ENCODE measurements around the gene LTBP1.
A peak's percentile ranks its signal among the peaks of the same experiment; 100 is the strongest.

Gene LTBP1

GRCh38 chr2:33029926-33030325 lies 83.2 kb downstream of the LTBP1 start:
- TF ChIP-seq RAD21 (IDR thresholded peaks at IDR 0.05; ENCODE audit: low read depth) (no peak), YY1 (IDR thresholded peaks at IDR 0.05; ENCODE audit: low read depth) (no peak), REST (IDR thresholded peaks at IDR 0.05; ENCODE audit: low read depth) (no peak), EP300 (IDR thresholded peaks at IDR 0.05; ENCODE audit: borderline replicate concordance) (no peak), TAF1 (IDR thresholded peaks at IDR 0.05; ENCODE audit: low read depth) (no peak), CREB1 (IDR thresholded peaks at IDR 0.05; ENCODE audit: low read depth) (no peak), ZBTB7A (IDR thresholded peaks at IDR 0.05; ENCODE audit: low read depth) (no peak), CEBPB (IDR thresholded peaks at IDR 0.05) (no peak), EGR1 (IDR thresholded peaks at IDR 0.05) (no peak), USF1 (IDR thresholded peaks at IDR 0.05) (no peak)

GRCh38 chr2:33030326-33030725 lies 83.6 kb downstream of the LTBP1 start:
- no peak for TF ChIP-seq YY1 (IDR thresholded peaks at IDR 0.05; ENCODE audit: low read depth)
- no peak for TF ChIP-seq RAD21 (IDR thresholded peaks at IDR 0.05; ENCODE audit: low read depth)
- TF ChIP-seq TCF12 (IDR thresholded peaks at IDR 0.05; ENCODE audit: low read depth), result no peak
- TF ChIP-seq, protein P1, sequence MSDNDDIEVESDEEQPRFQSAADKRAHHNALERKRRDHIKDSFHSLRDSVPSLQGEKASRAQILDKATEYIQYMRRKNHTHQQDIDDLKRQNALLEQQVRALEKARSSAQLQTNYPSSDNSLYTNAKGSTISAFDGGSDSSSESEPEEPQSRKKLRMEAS (IDR thresholded peaks at IDR 0.05), result no peak
- no peak for TF ChIP-seq NFIC (IDR thresholded peaks at IDR 0.05)
- TF ChIP-seq EGR1 (IDR thresholded peaks at IDR 0.05), result no peak
- no peak for TF ChIP-seq TEAD4 (IDR thresholded peaks at IDR 0.05)
- no peak for TF ChIP-seq EP300 (IDR thresholded peaks at IDR 0.05; ENCODE audit: borderline replicate concordance)
- TF ChIP-seq CEBPB (IDR thresholded peaks at IDR 0.05), result no peak
- no peak for TF ChIP-seq ZBTB7A (IDR thresholded peaks at IDR 0.05; ENCODE audit: low read depth)
- TF ChIP-seq FOXM1 (IDR thresholded peaks at IDR 0.05; ENCODE audit: borderline replicate concordance, low read depth), result no peak
- no peak for TF ChIP-seq REST (IDR thresholded peaks at IDR 0.05; ENCODE audit: low read depth)

DNA sequence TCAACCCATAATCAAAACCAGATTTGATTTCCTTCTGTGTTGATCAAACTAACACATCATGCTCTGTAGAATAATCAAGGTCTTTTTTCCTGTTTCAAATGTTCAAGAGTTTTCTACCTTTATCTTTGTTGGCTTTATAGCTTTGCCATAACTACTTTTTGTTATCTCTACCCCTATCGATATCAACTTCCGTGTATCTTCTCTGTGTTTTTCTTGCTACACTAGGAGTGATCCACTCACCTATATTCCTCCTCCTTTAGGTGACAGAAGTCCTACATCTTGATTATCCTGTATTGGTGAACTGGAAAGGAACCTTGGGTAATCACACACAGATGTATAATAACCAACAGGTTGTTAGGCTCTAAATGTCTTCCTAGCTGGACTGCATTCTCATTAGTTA lies 85.5 kb downstream of the LTBP1 start:
- TF ChIP-seq REST (IDR thresholded peaks at IDR 0.05; ENCODE audit: low read depth) (no peak), RAD21 (IDR thresholded peaks at IDR 0.05; ENCODE audit: low read depth) (no peak), TAF1 (IDR thresholded peaks at IDR 0.05; ENCODE audit: low read depth) (no peak), NFIC (IDR thresholded peaks at IDR 0.05) (no peak), FOXM1 (IDR thresholded peaks at IDR 0.05; ENCODE audit: borderline replicate concordance, low read depth) (no peak), EGR1 (IDR thresholded peaks at IDR 0.05) (no peak), TEAD4 (IDR thresholded peaks at IDR 0.05) (no peak), EP300 (IDR thresholded peaks at IDR 0.05; ENCODE audit: borderline replicate concordance) (no peak), ZBTB7A (IDR thresholded peaks at IDR 0.05; ENCODE audit: low read depth) (no peak), TCF12 (IDR thresholded peaks at IDR 0.05; ENCODE audit: low read depth) (no peak)
- TF ChIP-seq, protein P1 (IDR thresholded peaks at IDR 0.05), result no peak

DNA sequence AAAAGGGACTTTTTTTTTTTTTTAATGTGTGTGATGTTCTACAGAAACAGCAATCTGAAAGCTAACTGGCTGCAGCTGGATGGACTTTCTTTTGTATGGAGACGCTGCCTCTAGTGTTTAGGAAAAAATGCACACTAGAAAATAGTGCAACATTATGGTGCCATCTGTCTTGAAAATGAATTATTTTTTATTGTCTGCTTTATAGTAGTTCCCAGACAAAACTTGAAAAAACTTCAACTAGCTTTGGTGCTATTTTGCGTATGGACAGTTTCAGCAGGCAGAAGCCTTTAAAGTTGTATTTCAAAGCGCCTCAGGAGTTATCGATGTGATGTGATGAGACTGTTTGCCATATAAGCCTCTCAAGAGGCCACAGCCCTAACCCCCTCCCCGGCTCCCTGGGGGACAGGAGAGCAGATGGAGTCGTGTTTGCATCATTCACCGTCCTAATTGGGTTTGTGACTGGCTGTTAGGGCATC lies 86.9 kb downstream of the LTBP1 start:
- TF ChIP-seq RAD21 (IDR thresholded peaks at IDR 0.05; ENCODE audit: low read depth), result peak; percentile 71
- TF ChIP-seq YY1 (IDR thresholded peaks at IDR 0.05; ENCODE audit: low read depth), result no peak

GRCh38 chr2:33034784-33035183 lies 88.0 kb downstream of the LTBP1 start:
- TF ChIP-seq RAD21 (IDR thresholded peaks at IDR 0.05; ENCODE audit: low read depth) (peak; percentile 31), NFIC (IDR thresholded peaks at IDR 0.05) (no peak)

DNA sequence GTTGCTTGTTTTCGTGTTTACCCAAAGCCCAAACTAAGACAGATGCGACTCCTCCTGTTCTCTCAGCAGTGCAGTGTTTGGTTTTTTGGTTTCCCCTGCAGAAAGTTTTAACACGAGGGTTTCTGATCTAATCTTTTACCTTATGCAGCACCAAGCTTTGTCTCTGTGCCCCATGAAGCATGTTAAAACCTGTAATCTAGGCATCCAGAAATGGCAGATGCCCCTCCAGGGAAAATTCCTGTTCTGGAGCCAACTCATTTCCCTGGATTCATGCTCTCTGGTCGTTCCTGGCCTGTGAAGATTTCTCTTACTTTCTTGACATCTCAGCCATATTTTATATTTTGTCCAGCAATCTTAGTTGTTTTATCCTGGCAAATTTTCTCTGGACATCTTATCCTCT lies 91.5 kb downstream of the LTBP1 start:
- TF ChIP-seq NFIC (IDR thresholded peaks at IDR 0.05), result no peak
- TF ChIP-seq RAD21 (IDR thresholded peaks at IDR 0.05; ENCODE audit: low read depth), result no peak
- TF ChIP-seq, protein P1 (IDR thresholded peaks at IDR 0.05), result no peak
- TF ChIP-seq FOXM1 (IDR thresholded peaks at IDR 0.05; ENCODE audit: borderline replicate concordance, low read depth), result no peak
- TF ChIP-seq REST (IDR thresholded peaks at IDR 0.05; ENCODE audit: low read depth), result no peak
- TF ChIP-seq YY1 (IDR thresholded peaks at IDR 0.05; ENCODE audit: low read depth), result no peak
- no peak for TF ChIP-seq EP300 (IDR thresholded peaks at IDR 0.05; ENCODE audit: borderline replicate concordance)
- no peak for TF ChIP-seq EGR1 (IDR thresholded peaks at IDR 0.05)
- no peak for TF ChIP-seq USF1 (IDR thresholded peaks at IDR 0.05)

All from Ishikawa (cell line).